Vagina (tissue), 2 donors: ENCODE data around the gene MCM9.

Source experiments
- CTCF ChIP-seq, 3 experiments: fragments of 450-650 bp in 2 of 3; fragments of 200-600 bp in 1 of 3; sonication (generic) in 1 of 3; IDR thresholded peaks; one replicate each; pipeline ENCODE4 v1.5.1; 2017 to 2019; ENCODE audit warnings: antibody characterized with exemption in 3 of 3, mild to moderate bottlenecking in 2 of 3, moderate library complexity in 2 of 3
- POLR2A ChIP-seq, 2 donors: fragments of 450-650 bp; IDR thresholded peaks; one replicate each; pipeline ENCODE4 v1.6.1; 2017; ENCODE audit warnings: antibody characterized with exemption in 2 of 2, mild to moderate bottlenecking in 2 of 2, moderate library complexity in 2 of 2
- POLR2AphosphoS5 ChIP-seq, 2 donors: sonication (generic); formaldehyde crosslinking; IDR thresholded peaks; one replicate each; pipeline ENCODE4 v1.9.0; 2017; ENCODE audit warnings: antibody characterized with exemption in 2 of 2, mild to moderate bottlenecking in 2 of 2, low read depth in 1 of 2; ENCODE audit not compliant: insufficient read depth in 1 of 2

DNA sequence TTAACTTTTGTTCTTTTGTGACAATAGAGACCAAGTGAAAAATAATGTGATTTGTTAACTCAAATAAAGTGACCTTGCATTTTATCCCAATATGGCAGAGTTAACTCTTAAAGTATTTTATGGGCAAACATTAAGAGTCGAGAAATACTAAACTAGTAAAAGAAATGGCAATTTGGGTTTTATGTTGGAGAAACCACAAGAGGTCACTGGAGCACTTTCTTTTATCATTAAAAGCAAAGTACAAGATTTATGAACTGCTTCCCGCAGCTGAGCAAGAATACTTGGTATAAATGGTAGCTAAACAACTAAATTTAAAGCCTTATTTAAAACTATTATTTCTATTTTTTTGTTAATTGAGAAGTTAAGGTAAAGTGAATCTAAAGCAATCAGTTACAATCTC is 33.5 kb upstream of the MCM9 start:
- TF ChIP-seq POLR2A (IDR thresholded peaks at IDR 0.05) (no peak), CTCF (IDR thresholded peaks at IDR 0.05) (peak in 1 of 3 experiments; percentile 48), POLR2AphosphoS5 (IDR thresholded peaks at IDR 0.05; ENCODE audit: insufficient read depth in 1 of 2, low read depth in 1 of 2) (no peak)
